ENCODE results near the gene CD2BP2. TPM values are rescaled to one million over a fixed set of nuclear protein-coding genes. Genes with fewer than 3 reads are reported as not detected.

The CD2BP2 gene
- total and polyA plus RNA-seq, 2 of the 8 experiments (the other 6 are each of a cell fraction or from before 2014, with no cell fraction given) = 22.4 to 55.3 TPM

DNA sequence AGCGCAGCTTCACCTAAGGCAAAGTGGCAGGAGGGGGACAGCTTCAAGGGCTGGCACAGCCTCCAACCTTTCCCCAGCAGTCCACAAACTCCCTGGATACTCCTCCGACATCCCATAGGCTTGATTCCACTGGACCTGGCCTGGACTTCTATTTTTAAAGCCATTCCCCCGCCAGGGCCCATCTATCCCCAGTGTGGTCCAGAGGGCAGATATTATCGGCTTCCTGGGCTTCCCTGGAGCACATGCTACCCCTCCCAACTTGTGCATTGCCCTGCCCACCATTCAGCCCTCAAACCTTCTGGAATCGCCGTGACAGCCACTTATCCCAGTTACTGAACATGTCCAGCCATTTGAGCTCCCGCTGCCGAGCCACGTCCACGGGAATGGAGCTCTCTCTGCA, 10.1 kb upstream of the CD2BP2 start:
- H3K23me2 ChIP-seq (ENCODE audit: low read depth, low read length) = peaks cover 10% of the 10 kb centered on the region; the same call in 1 of the 2 replicates
- H3K4me1 ChIP-seq (replicated peaks in 1 of 4; ENCODE audit: control insufficient read depth in 3 of 4, insufficient read depth in 4 of 4, low read length in 3 of 4) = peaks cover 0 to 14% (median 9%) of the 10 kb centered on the region in 4 experiments; a peak in 6 of 7 replicates
- H2BK5ac ChIP-seq (ENCODE audit: low read depth, low read length) = no peak overlapping the region
- H3K4ac ChIP-seq (replicated peaks; ENCODE audit: insufficient read length, low read depth, low read length) = no peak overlapping the region
- peaks cover 4 to 22% of the 10 kb centered on the region in 2 experiments for H4K20me1 ChIP-seq (replicated peaks in 1 of 2; ENCODE audit: control insufficient read depth in 1 of 2, insufficient read depth in 2 of 2, low read length in 2 of 2)
- H4K8ac ChIP-seq (ENCODE audit: extremely low read depth, insufficient read depth, low read length) = no peak overlapping the region; the same call in 1 of the 2 replicates
- ChIA-PET POLR2A (ENCODE audit: partially characterized antibody) (interaction anchor here (1.2 to 2.3 kb wide), 3 partner anchors 10 to 29 kb away, joined by 3 to 16 read pairs (median 3); partner anchors contain the start of gene CD2BP2), CTCF (ENCODE audit: partially characterized antibody) (interaction anchor here (0.9 to 2.9 kb wide), 5 partner anchors 11 to 328 kb away, joined by 3 to 12 read pairs (median 4); partner anchors contain the start of gene CD2BP2)
- H2AFZ ChIP-seq (ENCODE audit: low read length) = no peak overlapping the region
- H3K4me3 ChIP-seq (ENCODE audit: extremely low read depth in 1 of 4, insufficient read depth in 2 of 4, low read depth in 3 of 4, low read length in 4 of 4) = no peak overlapping the region
- peak overlapping the region in 1 of 4 experiments; percentile 37; a peak in 1 of 7 replicates for H3K9ac ChIP-seq (replicated peaks in 1 of 4; ENCODE audit: extremely low read depth in 1 of 4, low read depth in 3 of 4, low read length in 3 of 4)
- no peak overlapping the region for H2AK5ac ChIP-seq (ENCODE audit: low read depth, low read length)
- H3K79me2 ChIP-seq (ENCODE audit: control insufficient read depth in 1 of 2, insufficient read depth in 2 of 2, low read length in 2 of 2) = peaks cover 0 to 29% of the 10 kb centered on the region in 2 experiments; a peak in 2 of 4 replicates
- H3K18ac ChIP-seq (ENCODE audit: extremely low read depth, low read length) = no peak overlapping the region
- no peak overlapping the region for H3K14ac ChIP-seq (ENCODE audit: insufficient read length)
- H2BK15ac ChIP-seq (ENCODE audit: low read length) = no peak overlapping the region
- no peak overlapping the region for H3K56ac ChIP-seq (replicated peaks; ENCODE audit: insufficient read length, low read depth, low read length)
- H3K23ac ChIP-seq (ENCODE audit: insufficient read length) = no peak overlapping the region
- no peak overlapping the region for H3K4me2 ChIP-seq (ENCODE audit: insufficient read depth in 1 of 2, low read depth in 2 of 2, low read length in 2 of 2)
- FAIRE-seq (no peak), DNase-seq (ENCODE audit: low read depth in 1 of 2, low spot score in 2 of 2) (no peak)
- H3K36me3 ChIP-seq (ENCODE audit: control insufficient read depth in 2 of 4, insufficient read depth in 4 of 4, low read length in 3 of 4) = 0 out of 8 replicates have a peak, but pooled peaks cover 0 to 4% (median 0%) of the 10 kb centered on the region in 4 experiments
- WGBS, 2 experiments (ENCODE audit: extremely low coverage in 1 of 2, insufficient coverage in 1 of 2, insufficient read length in 1 of 2, insufficient replicate concordance in 2 of 2, low coverage in 1 of 2, low lambda C conversion rate in 2 of 2, missing lambda C conversion rate in 1 of 2) = 94% methylated on average over 10 of the region's 10 CpGs; no CpG with 5 or more reads in 1 of the 2 experiments
- no peak overlapping the region for H2BK12ac ChIP-seq (ENCODE audit: low read depth, low read length)
- no peak overlapping the region for H3K27ac ChIP-seq (ENCODE audit: low read depth, low read length)
- H4K91ac ChIP-seq (replicated peaks; ENCODE audit: insufficient read length, low read length) = no peak overlapping the region
- H3K9me3 ChIP-seq (ENCODE audit: insufficient read depth in 2 of 2, low read depth in 1 of 2, low read length in 1 of 2) = no peaks in the 10 kb centered on the region
- no peaks in the 10 kb centered on the region for H3K27me3 ChIP-seq (replicated peaks in 1 of 4; ENCODE audit: control insufficient read depth in 3 of 4, extremely low read depth in 1 of 4, insufficient read depth in 3 of 4, low read length in 3 of 4)
- no peak for TF ChIP-seq HDAC2 (IDR thresholded peaks at IDR 0.05; ENCODE audit: borderline replicate concordance in 1 of 2, low read depth in 2 of 2, low read length in 2 of 2)
- TF ChIP-seq NRF1 (IDR thresholded peaks at IDR 0.05; ENCODE audit: low read depth, low read length) = no peak
- TF ChIP-seq, protein P1, sequence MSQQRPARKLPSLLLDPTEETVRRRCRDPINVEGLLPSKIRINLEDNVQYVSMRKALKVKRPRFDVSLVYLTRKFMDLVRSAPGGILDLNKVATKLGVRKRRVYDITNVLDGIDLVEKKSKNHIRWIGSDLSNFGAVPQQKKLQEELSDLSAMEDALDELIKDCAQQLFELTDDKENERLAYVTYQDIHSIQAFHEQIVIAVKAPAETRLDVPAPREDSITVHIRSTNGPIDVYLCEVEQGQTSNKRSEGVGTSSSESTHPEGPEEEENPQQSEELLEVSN (IDR thresholded peaks at IDR 0.05) = no peak
- TF ChIP-seq HDAC6 (IDR thresholded peaks at IDR 0.05; ENCODE audit: low read depth, low read length) = no peak
- TF ChIP-seq JUN (IDR thresholded peaks at IDR 0.05; ENCODE audit: low read depth, low read length) = no peak
- TF ChIP-seq EGR1 (IDR thresholded peaks at IDR 0.05; ENCODE audit: borderline replicate concordance, low read depth, low read length) = no peak
- H3K79me1 ChIP-seq (ENCODE audit: low read depth, low read length) = peaks cover 10% of the 10 kb centered on the region
- no peak overlapping the region for H2BK120ac ChIP-seq (replicated peaks; ENCODE audit: low read depth, low read length)
- no peak overlapping the region for H2BK20ac ChIP-seq (ENCODE audit: low read length)
- no peak overlapping the region for H4K5ac ChIP-seq (ENCODE audit: insufficient read length, low read depth, low read length)

Data from H1 (cell line).